ENCODE data around the gene CABLES1. TPM values are rescaled to one million over a fixed set of nuclear protein-coding genes. Genes with fewer than 3 reads are reported as not detected.

CABLES1 gene
- polyA plus RNA-seq, 1 donor (not counting 4 experiments of a cell fraction or from before 2014, with no cell fraction given): 1.00 TPM

GRCh38 chr18:23178201-23178600 is 42.9 kb downstream of the CABLES1 start:
- Histone ChIP-seq H3K4me2 (ENCODE audit: control insufficient read depth, extremely low read depth, insufficient read depth, low read depth, low read length) (no peak overlapping the region), H4K20me1 (ENCODE audit: control insufficient read depth, extremely low read depth, insufficient read depth, low read length) (no peaks in the 10 kb centered on the region), H3K9ac (ENCODE audit: control insufficient read depth, extremely low read depth, insufficient read depth, low read length) (no peak overlapping the region), H3K79me2 (ENCODE audit: control insufficient read depth, insufficient read depth, low read length) (no peaks in the 10 kb centered on the region), H3K9me1 (ENCODE audit: control insufficient read depth, extremely low read depth, insufficient read depth, low read length) (no peaks in the 10 kb centered on the region), H3K4me1 (ENCODE audit: control insufficient read depth, extremely low read depth, insufficient read depth, low read length) (peaks cover 3% of the 10 kb centered on the region), H3K9me3 (ENCODE audit: control insufficient read depth, low read depth, low read length) (no peaks in the 10 kb centered on the region), H2AFZ (ENCODE audit: control insufficient read depth, low read length) (no peak overlapping the region), H3K36me3 (ENCODE audit: control insufficient read depth in 2 of 2, extremely low read depth in 1 of 2, insufficient read depth in 2 of 2, low read length in 2 of 2) (no peaks in the 10 kb centered on the region), H3K4me3 (ENCODE audit: control insufficient read depth in 2 of 3, extremely low read depth in 1 of 3, insufficient read depth in 2 of 3, low read depth in 1 of 3, low read length in 3 of 3) (no peak overlapping the region), H3K27ac (ENCODE audit: control insufficient read depth, insufficient read depth, low read length) (no peak overlapping the region), H3K27me3 (ENCODE audit: control insufficient read depth, extremely low read depth, insufficient read depth, low read length) (no peaks in the 10 kb centered on the region)
- TF ChIP-seq, protein P1, sequence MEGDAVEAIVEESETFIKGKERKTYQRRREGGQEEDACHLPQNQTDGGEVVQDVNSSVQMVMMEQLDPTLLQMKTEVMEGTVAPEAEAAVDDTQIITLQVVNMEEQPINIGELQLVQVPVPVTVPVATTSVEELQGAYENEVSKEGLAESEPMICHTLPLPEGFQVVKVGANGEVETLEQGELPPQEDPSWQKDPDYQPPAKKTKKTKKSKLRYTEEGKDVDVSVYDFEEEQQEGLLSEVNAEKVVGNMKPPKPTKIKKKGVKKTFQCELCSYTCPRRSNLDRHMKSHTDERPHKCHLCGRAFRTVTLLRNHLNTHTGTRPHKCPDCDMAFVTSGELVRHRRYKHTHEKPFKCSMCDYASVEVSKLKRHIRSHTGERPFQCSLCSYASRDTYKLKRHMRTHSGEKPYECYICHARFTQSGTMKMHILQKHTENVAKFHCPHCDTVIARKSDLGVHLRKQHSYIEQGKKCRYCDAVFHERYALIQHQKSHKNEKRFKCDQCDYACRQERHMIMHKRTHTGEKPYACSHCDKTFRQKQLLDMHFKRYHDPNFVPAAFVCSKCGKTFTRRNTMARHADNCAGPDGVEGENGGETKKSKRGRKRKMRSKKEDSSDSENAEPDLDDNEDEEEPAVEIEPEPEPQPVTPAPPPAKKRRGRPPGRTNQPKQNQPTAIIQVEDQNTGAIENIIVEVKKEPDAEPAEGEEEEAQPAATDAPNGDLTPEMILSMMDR (optimal IDR thresholded peaks at IDR 0.05 in 1 of 3, IDR thresholded peaks at IDR 0.05 in 1 of 3, conservative IDR thresholded peaks at IDR 0.05 in 1 of 3; ENCODE audit: extremely low read depth in 1 of 3, insufficient read depth in 2 of 3, low read length in 3 of 3): no peak
- no peak for TF ChIP-seq EZH2 (IDR thresholded peaks at IDR 0.05; ENCODE audit: low read length)
- no peak for DNase-seq (ENCODE audit: low read depth, low spot score)
- dilution Hi-C loops (cut with MboI; ENCODE audit: extremely low pct_ligation_motif_present, low sequenced_read_pairs): no loop called here
- no peak for FAIRE-seq

- dilution Hi-C loops (cut with MboI; ENCODE audit: extremely low pct_ligation_motif_present, low sequenced_read_pairs): no loop called here
- no peak overlapping the region for H3K9ac ChIP-seq (ENCODE audit: control insufficient read depth, extremely low read depth, insufficient read depth, low read length)
- FAIRE-seq (no peak), DNase-seq (ENCODE audit: low read depth, low spot score) (no peak)
- H2AFZ ChIP-seq (ENCODE audit: control insufficient read depth, low read length): no peak overlapping the region
- peaks cover 2% of the 10 kb centered on the region for H3K4me1 ChIP-seq (ENCODE audit: control insufficient read depth, extremely low read depth, insufficient read depth, low read length)
- H3K27ac ChIP-seq (ENCODE audit: control insufficient read depth, insufficient read depth, low read length): no peak overlapping the region
- H3K36me3 ChIP-seq (ENCODE audit: control insufficient read depth in 2 of 2, extremely low read depth in 1 of 2, insufficient read depth in 2 of 2, low read length in 2 of 2): no peaks in the 10 kb centered on the region
- H3K9me1 ChIP-seq (ENCODE audit: control insufficient read depth, extremely low read depth, insufficient read depth, low read length): no peaks in the 10 kb centered on the region
- H3K4me2 ChIP-seq (ENCODE audit: control insufficient read depth, extremely low read depth, insufficient read depth, low read depth, low read length): no peak overlapping the region
- no peaks in the 10 kb centered on the region for H3K27me3 ChIP-seq (ENCODE audit: control insufficient read depth, extremely low read depth, insufficient read depth, low read length)
- no peaks in the 10 kb centered on the region for H4K20me1 ChIP-seq (ENCODE audit: control insufficient read depth, extremely low read depth, insufficient read depth, low read length)
- no peaks in the 10 kb centered on the region for H3K9me3 ChIP-seq (ENCODE audit: control insufficient read depth, low read depth, low read length)
- no peak overlapping the region for H3K4me3 ChIP-seq (ENCODE audit: control insufficient read depth in 2 of 3, extremely low read depth in 1 of 3, insufficient read depth in 2 of 3, low read depth in 1 of 3, low read length in 3 of 3)
- no peaks in the 10 kb centered on the region for H3K79me2 ChIP-seq (ENCODE audit: control insufficient read depth, insufficient read depth, low read length)
- no peak for TF ChIP-seq EZH2 (IDR thresholded peaks at IDR 0.05; ENCODE audit: low read length)
- TF ChIP-seq, protein P1 (optimal IDR thresholded peaks at IDR 0.05 in 1 of 3, IDR thresholded peaks at IDR 0.05 in 1 of 3, conservative IDR thresholded peaks at IDR 0.05 in 1 of 3; ENCODE audit: extremely low read depth in 1 of 3, insufficient read depth in 2 of 3, low read length in 3 of 3): no peak
These were observed 43.4 kb downstream of the CABLES1 start for GRCh38 chr18:23178661-23179081.

Measured in keratinocyte (primary cell).